OCI-M1 (cell line): ENCODE data around the gene PPIL6.
A peak's percentile ranks its signal among the peaks of the same experiment; 100 is the strongest.
"Not testable (repeated sequence)": the region's sequence is repeated elsewhere in the genome, so short reads cannot be mapped to it uniquely, and the experiment has no call there.

Source experiments
- DNase-seq: peaks from one replicate; lab custom pipeline; 2025; lab: John Stamatoyannopoulos, UW

Gene PPIL6

DNA sequence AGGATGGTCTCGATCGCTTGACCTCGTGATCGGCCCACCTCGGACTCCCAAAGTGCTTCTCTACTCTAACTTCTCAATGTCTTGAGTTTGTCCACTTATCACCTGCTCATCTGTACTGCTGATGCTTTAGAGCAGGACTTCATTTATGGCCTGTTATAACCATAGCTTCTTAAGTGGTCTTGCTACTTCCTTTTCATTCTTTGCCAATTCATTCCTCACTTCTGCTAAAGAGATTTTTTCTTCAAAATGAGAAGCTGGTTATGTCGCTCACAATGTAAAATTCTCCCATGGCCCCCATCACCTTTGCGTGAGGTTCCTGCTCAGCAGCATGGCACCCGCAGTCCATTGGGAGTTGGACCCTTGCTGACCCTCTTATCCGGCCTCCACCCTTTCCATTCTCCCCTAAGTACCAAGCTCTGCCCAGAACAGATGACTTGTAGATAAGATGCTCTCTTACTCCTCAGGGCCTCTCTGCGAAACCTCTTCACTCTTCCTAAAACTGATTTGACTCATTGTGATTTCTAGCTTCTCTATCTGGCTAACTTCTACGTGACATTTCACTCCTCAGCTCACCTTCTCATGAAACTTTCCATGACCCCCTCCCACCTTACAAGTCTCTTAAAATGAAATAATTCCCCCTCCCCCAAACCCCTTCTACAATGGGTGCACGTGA lies 44.2 kb downstream of the PPIL6 start:
- no peak for DNase-seq

DNA sequence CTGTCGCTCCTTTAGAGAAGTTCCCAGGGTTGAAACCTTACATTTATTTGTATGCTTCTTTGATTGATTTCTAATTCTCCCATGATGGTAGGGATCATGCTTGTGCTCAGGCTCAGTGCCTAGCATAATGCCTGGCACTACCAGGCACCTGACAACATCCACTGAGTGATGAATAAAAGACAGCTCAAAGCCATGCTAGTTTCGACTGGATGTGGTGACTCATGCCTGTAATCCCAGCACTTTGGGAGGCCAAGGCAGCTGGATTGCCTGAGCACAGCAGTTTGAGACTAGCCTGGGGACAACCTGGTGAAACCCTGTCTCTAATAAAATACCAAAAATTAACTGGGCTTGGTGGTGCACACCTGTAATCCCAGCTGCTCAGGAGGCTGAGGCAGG lies 46.5 kb downstream of the PPIL6 start:
- DNase-seq, result no peak

DNA sequence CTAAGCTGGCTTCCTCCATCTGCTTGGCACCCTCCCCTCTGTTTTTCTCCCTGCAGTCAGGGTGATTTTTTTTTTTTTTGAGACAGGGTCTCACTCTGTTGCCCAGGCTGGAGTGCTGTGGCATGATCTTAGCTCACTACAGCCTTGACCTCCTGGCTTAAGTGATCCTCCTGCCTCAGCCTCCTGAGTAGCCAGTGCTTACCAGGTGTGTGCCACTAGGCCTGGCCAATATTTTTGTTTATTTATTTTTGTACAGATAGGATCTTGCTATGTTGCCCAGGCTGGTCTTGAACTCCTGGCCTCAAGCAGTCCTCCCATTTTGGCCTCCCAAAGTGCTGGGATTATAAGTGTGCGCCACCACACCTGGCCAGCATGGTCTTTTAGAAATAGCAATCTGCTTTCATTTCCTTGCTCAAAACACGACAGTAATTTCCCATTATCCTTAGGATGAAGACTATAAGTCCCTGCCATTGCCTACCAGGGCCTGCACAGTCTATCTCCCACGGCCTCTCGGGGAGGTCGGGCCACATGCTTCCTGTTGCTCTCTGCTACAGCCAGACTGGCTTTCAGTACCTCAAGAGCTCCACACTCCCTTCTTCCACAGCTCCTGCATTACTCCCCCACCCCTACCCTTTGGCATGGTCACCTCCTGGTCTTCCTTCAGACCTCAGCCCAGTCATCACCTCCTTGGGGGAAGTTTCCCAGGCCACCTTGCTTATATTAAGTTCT lies 47.1 kb downstream of the PPIL6 start:
- no peak for DNase-seq

- DNase-seq, result peak; percentile 47
These were observed 50.7 kb downstream of the PPIL6 start for GRCh38 chr6:109389650-109390274.

DNA sequence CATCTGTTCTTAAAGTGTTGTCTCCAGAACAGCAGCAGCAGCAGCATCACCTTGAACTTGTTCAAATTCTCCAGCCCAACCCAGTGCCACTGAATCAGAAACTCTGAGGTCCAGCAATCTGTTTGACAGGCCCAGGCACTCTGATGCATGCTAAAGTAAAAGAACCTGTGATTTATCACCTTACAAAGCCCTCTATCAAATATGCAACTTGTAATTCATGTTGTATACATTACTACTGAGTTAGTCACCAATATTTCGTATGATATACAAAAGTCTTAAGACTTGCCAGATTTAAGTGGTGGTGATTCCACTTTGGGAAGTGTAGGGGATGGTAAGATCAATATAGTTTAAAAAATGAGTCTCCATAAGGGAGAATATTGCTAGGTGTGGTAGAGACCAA lies 52.2 kb downstream of the PPIL6 start:
- DNase-seq, result no peak

GRCh38 chr6:109383438-109383940 lies 56.9 kb downstream of the PPIL6 start:
- DNase-seq, result no peak

GRCh38 chr6:109382576-109383437 lies 57.6 kb downstream of the PPIL6 start:
- peak; percentile 99 for DNase-seq

DNA sequence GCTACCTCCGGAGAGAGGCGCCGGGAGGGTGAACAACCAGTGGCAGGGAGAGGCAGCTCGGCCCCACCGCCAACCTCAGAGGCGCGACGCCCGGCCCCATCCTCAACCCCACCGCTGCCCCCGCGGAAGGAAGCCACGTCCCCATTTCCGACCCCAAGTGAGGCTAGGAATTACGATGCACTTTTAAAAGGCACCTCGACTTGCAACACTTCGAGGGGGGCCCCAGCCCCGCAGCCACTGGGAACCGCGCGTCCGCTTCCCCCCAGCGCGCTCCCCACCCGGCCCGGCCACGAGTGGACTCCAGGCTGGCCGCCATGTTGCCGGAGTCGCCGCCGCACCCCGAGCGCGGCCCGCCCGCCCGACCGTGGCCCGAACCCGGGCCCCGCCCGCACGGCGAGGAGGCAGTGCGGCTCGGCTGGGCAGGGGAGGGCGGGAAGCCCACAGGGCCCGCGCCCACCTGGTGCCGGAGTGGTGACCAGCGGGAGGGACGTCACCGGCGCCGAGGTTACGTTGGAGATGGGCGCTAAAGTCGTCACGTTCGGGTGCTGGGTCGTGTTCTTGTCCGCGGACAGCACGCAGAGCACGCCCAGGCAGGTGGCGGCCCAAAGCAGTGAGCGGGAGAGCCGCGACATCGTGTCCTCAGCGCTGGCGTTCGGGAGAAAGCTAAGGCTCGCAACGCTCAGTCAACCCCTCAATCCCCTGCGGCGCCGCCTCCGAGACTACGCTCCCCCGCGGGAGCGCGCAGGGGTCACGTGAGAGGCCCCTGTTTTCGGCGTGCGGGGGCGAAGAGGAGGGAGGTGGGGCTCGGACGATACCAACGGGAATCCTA lies 58.5 kb downstream of the PPIL6 start, which contains the start of gene CD164:
Gene CD164 (minus strand): TSS at position 721 of the 829 bp plus-strand sequence. CDS start 89 bp downstream, at position 632.
- DNase-seq, result peak; percentile 99

DNA sequence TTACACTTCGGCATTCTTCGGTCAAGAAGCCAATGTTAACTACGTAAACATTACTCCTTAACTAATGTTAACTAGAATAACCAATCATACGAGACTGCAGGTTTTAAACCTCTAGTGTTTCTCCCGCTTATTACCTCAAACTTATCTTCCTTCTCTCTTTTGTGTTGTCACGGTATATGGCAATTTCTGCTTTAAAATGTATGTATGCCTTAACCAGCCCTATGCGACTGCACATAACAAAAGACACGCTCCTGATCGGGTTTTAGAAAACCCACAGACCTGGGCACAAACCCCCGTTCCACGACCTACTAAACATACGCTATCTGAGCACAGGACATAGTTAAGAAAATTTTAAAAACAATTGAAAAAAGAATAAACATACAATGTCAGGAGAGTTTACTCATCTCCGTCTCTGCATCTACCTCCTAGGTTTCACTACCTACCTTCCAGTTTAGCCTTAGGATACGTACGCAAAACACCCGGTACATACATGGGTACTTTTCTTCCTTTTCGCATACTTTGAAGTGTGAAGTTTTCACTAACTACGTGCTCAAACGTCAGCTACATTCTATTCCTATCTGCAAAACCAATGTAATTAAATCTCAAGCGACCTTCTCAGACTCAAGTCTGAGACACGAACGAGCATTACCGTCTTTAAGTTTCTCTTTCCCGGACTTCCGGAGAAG lies 59.2 kb downstream of the PPIL6 start:
- peak; percentile 76 for DNase-seq

DNA sequence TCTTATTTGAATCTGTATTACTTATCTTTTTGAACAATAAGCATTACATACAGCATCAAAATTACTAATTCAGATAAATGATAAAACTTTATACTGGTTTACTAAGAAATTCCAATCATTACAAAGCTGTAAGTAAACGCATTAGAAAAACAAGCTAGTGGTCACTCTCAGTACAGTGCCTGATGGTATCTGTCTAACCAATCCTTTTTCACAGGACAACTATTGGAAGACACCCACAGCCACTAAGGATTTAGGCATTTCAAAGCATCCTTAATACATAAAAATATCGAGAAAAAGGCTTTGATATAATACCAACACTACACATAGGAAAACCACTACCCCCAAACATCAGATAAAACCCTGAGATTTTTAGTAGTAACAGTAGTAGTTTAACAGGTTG lies 60.7 kb downstream of the PPIL6 start:
- peak; percentile 40 for DNase-seq

DNA sequence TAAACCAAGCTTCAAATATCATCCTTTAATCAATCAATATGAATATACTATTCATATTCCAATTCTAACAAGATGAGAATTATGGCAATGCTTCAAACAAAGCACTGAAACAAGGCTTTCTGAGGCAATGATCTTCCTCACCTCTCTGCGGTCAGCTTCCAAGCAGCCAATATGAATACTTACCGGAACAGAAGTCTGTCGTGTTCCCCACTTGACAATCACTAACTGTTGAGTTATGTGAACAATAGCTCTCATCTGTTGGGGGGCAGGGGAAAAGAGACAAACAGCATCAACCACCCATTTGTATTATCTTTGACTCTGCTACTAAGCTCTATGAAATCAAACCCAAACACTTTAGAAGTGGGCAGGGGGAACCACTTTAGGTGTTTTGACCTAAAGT lies 62.7 kb downstream of the PPIL6 start:
- no peak for DNase-seq

DNA sequence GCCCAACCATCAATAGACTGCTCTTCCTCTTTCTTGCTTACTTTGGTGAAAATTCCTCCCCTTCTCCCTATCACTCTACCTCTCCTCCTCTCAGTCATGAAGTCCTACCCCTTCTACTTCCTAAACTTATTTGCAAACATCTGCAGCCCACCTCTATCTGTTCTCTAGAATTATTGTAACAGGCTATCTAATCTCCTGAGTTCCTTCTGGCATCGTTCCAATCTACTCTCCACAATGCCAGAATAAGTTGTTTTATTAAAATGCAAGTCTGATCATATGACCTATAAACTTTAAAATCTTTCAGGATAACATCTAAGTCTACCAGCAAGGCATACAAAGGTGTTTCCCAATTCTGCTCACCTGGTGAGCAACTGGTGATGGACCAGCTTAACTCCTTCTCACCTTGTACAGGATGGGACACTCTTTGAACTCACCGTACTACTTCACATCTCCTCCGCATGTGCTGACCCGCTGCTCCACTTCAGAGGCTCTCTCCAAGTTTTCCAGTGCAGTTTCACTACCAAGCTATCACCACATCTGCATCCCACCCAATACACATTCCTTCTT lies 66.0 kb downstream of the PPIL6 start:
- no peak for DNase-seq

- no peak for DNase-seq
These were observed 66.7 kb downstream of the PPIL6 start for GRCh38 chr6:109373762-109374161.

- DNase-seq, result no peak
These were observed 67.1 kb downstream of the PPIL6 start for GRCh38 chr6:109373331-109373730.

DNA sequence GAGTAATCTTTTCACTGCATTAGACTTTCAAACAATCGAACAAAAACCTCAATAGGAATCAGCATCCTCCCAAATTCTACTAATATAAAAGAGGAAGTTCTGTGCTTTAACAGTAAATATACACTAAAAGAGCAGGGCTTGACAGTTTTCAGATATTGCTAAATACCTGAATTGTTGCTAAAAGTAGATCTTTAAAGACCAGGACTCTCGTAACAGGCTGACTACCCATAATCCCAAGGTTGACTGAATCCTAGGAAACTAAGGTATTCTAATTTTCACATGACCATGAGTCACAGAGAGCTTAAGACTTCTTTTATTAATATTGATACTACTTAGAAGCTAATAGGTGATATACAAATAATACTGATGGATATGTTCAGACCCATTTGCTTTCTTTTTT lies 68.3 kb downstream of the PPIL6 start:
- no peak for DNase-seq

GRCh38 chr6:109370792-109371191 lies 69.6 kb downstream of the PPIL6 start:
- no peak for DNase-seq

GRCh38 chr6:109370336-109370735 lies 70.1 kb downstream of the PPIL6 start:
- DNase-seq, result no peak

DNA sequence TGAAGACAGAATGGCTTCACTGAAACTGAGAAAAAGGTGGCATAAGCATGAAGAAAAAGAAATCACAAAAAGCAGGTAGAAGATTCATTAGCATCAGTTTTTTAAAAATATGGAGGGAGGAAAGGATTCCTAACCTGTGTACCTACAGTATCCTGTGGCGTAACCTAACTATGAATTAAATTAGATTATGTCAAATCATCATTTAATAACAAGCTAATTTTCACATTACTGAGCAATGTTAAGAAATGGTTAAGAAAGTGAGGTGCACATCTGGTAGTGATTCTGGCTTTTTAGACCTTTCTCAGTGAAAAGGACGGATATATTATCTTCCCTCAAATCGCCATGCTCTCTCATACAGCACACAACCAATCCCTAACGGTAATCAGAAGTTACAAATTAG lies 70.7 kb downstream of the PPIL6 start:
- DNase-seq, result no peak

DNA sequence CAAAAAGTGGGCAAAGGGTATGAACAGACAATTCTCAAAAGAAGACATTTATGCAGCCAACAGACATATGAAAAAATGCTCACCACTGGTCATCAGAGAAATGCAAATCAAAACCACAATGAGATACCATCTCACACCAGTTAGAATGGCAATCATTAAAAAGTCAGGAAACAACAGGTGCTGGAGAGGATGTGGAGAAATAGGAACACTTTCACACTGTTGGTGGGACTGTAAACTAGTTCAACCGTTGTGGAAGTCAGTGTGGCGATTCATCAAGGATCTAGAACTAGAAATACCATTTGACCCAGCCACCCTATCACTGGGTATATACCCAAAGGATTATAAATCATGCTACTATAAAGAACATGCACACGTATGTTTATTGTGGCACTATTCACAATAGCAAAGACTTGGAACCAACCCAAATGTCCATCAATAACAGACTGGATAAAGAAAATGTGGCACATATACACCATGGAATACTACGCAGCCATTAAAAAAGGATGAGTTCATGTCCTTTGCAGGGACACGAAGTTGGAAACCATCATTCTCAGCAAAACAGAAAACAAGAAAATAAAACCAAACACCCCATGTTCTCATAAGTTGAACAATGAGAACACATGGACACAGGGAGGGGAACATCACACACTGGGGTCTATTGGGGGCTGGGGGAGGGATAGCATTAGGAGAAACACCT lies 75.9 kb downstream of the PPIL6 start:
- not testable (repeated sequence) for DNase-seq

GRCh38 chr6:109363753-109364152 lies 76.7 kb downstream of the PPIL6 start:
- no peak for DNase-seq
